CD4-positive, alpha-beta memory T cell (primary cell): ENCODE data around the gene HDAC5. TPM values are rescaled to one million over a fixed set of nuclear protein-coding genes. Genes with fewer than 3 reads are reported as not detected.

Experiments used
- CTCF ChIA-PET: fragments of 350-600 bp; sonication (Branson Sonifier 250); formaldehyde crosslinking; loops from one replicate; lab custom pipeline; 2021; ENCODE audit warnings: inconsistent platforms; ENCODE audit not compliant: partially characterized antibody; lab: Charles Lee
- POLR2A ChIA-PET: fragments of 350-600 bp; sonication (Branson Sonifier 250); formaldehyde crosslinking; loops from one replicate; lab custom pipeline; 2021; ENCODE audit not compliant: partially characterized antibody; lab: Charles Lee
- DNase-seq, 5 donors: peaks; one replicate each; pipeline versions ENCODE4 v3.0.0 to v3.0.0-alpha.2; 2020 to 2022; ENCODE audit warnings: mixed read lengths in 1 of 5
- H3K27ac ChIP-seq: one replicate; pipeline ENCODE4 v1.7.0; 2013; ENCODE audit warnings: low read depth, low read length
- H3K27me3 ChIP-seq: 2 replicates; pipeline ENCODE4 v1.7.0; 2013; ENCODE audit warnings: mild to moderate bottlenecking, low read length, moderate library complexity; ENCODE audit not compliant: insufficient read depth
- H3K36me3 ChIP-seq: 2 replicates; pipeline ENCODE4 v1.7.0; 2013; ENCODE audit warnings: mild to moderate bottlenecking, low read length, moderate library complexity; ENCODE audit not compliant: insufficient read depth
- H3K4me1 ChIP-seq: 2 replicates; pipeline ENCODE4 v1.7.0; 2013; ENCODE audit warnings: mild to moderate bottlenecking, low read length, moderate library complexity; ENCODE audit not compliant: insufficient read depth
- H3K4me3 ChIP-seq, 2 donors: one replicate each; pipeline ENCODE4 v1.7.0; 2013; ENCODE audit warnings: low read length in 2 of 2, mild to moderate bottlenecking in 1 of 2
- H3K9me3 ChIP-seq, 2 donors: one replicate each; pipeline ENCODE4 v1.7.0; 2013; ENCODE audit warnings: low read length in 2 of 2, control low read depth in 1 of 2; ENCODE audit not compliant: control insufficient read depth in 1 of 2
- H3K27ac Mint-ChIP-seq, 7 donors: one replicate each; pipeline ENCODE4 v1.8.0; 2020 to 2021; ENCODE audit warnings: mixed read lengths in 7 of 7, mild to moderate bottlenecking in 6 of 7, inconsistent platforms in 3 of 7, moderate library complexity in 3 of 7
- H3K27me3 Mint-ChIP-seq, 2 donors: one replicate each; pipeline ENCODE4 v1.8.0; 2020 to 2021; ENCODE audit warnings: mixed read lengths in 2 of 2
- H3K36me3 Mint-ChIP-seq, 2 donors: one replicate each; pipeline ENCODE4 v1.8.0; 2020 to 2021; ENCODE audit warnings: mixed read lengths in 2 of 2, inconsistent platforms in 1 of 2, mild to moderate bottlenecking in 1 of 2
- H3K4me1 Mint-ChIP-seq, 4 donors: one replicate each; pipeline ENCODE4 v1.8.0; 2020 to 2021; ENCODE audit warnings: mixed read lengths in 4 of 4, mild to moderate bottlenecking in 1 of 4
- H3K4me3 Mint-ChIP-seq, 8 donors: one replicate each; pipeline ENCODE4 v1.8.0; 2020 to 2021; ENCODE audit warnings: mixed read lengths in 8 of 8, mild to moderate bottlenecking in 7 of 8, moderate library complexity in 6 of 8, inconsistent platforms in 3 of 8
- H3K9me3 Mint-ChIP-seq, 8 donors: one replicate each; pipeline ENCODE4 v1.8.0; 2020 to 2021; ENCODE audit warnings: mixed read lengths in 8 of 8, mild to moderate bottlenecking in 5 of 8, inconsistent platforms in 3 of 8, moderate library complexity in 1 of 8
- intact Hi-C: fragments of 100-400 bp; cut with micrococcal nuclease; formaldehyde crosslinking; loops from one replicate; pipeline ENCODE4 v1.15.1; 2023
- polyA plus RNA-seq, 2 donors: library from polyadenylated mRNA; unstranded; fragments of 300-500 nt; fragmentation: Illumina TruSeq; gene quantifications; one replicate each; pipeline ENCODE4 v1.2.3, GENCODE V29; 2021
- total RNA-seq, 2 experiments: library from RNA; stranded (reverse); gene quantifications; one replicate each; pipeline ENCODE4 v1.2.3, GENCODE V29; 2021

HDAC5 gene
- total and polyA plus RNA-seq, 4 experiments from 2014 or later, result 12.8 to 74.2 (median 52.8) TPM

DNA sequence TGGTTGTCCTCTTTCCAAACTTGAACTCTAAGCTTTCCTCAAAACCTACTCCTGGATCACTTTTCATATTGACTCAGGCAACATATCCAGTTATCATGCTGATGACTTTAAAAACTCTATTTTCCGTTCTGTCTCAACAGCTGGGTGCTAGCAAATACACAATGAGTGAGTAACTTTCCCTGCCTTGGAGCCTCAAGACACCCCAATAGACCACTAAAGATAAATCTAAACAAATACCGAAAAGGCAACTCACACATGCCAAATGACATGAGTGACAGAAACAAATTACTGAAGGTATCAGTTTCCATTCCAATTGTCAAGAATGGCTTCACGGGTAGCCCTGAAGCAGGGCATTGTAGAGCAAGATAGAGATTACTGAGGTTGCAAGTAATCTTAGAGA lies 93.0 kb downstream of the HDAC5 start:
- Mint-ChIP-seq H3K4me3 (no peak overlapping the region), H3K36me3 (peaks cover 25 to 28% of the 10 kb centered on the region in 2 donors), H3K4me1 (peaks cover 5 to 14% (median 9%) of the 10 kb centered on the region in 4 donors), H3K27me3 (no peaks in the 10 kb centered on the region), H3K27ac (peak overlapping the region in 1 of 7 donors; percentile 25), H3K9me3 (no peaks in the 10 kb centered on the region)
- intact Hi-C loops, result no loop called here
- Histone ChIP-seq H3K4me1 (peaks cover 6% of the 10 kb centered on the region), H3K27me3 (no peaks in the 10 kb centered on the region), H3K4me3 (no peak overlapping the region), H3K27ac (no peak overlapping the region), H3K9me3 (no peaks in the 10 kb centered on the region), H3K36me3 (no peaks in the 10 kb centered on the region)
- no peak for DNase-seq
- ChIA-PET POLR2A (interaction anchor here (1.2 kb wide), 1 partner anchor 22 kb away, joined by 3 read pairs; no protein-coding TSS in a partner anchor), CTCF (interaction anchor here (1.0 kb wide), 1 partner anchor 11 kb away, joined by 5 read pairs; no protein-coding TSS in a partner anchor)

DNA sequence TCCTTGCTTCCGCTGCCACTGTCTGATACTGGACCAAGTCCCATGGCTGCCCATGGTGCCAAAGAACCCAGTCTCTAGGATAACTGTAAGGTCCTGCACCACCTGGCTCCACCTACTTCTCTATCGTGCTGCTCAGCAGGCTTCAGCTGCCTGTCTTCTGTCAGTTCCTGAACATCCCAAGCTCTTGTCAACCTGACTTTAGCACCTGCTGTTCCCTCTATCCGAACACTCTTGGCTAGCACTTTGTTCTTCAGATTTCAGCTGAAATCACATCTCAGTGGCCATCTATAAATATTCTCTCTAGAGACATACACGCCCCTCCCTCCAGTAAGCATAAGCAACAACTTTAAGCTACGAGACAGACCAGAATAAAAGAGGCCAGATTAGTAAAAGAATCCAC lies 93.7 kb downstream of the HDAC5 start:
- ChIA-PET POLR2A (interaction anchor here (1.2 kb wide), 1 partner anchor 21 kb away, joined by 3 read pairs; no protein-coding TSS in a partner anchor), CTCF (interaction anchor here (0.7 to 2.3 kb wide), 3 partner anchors 11 to 86 kb away, joined by 5 to 8 read pairs (median 7); no protein-coding TSS in a partner anchor)
- no peaks in the 10 kb centered on the region for H3K27me3 Mint-ChIP-seq
- no peaks in the 10 kb centered on the region for H3K36me3 ChIP-seq
- intact Hi-C loops, result no loop called here
- H3K27ac Mint-ChIP-seq, result peak overlapping the region in 4 of 7 donors; percentile 15 to 80 (median 40)
- peaks cover 5 to 14% (median 9%) of the 10 kb centered on the region in 4 donors for H3K4me1 Mint-ChIP-seq
- peaks cover 25 to 28% of the 10 kb centered on the region in 2 donors for H3K36me3 Mint-ChIP-seq
- no peaks in the 10 kb centered on the region for H3K27me3 ChIP-seq
- H3K9me3 Mint-ChIP-seq, result no peaks in the 10 kb centered on the region
- no peaks in the 10 kb centered on the region for H3K9me3 ChIP-seq
- no peak overlapping the region for H3K4me3 ChIP-seq
- no peak overlapping the region for H3K4me3 Mint-ChIP-seq
- peaks cover 6% of the 10 kb centered on the region for H3K4me1 ChIP-seq
- no peak overlapping the region for H3K27ac ChIP-seq
- no peak for DNase-seq

Other genes with a start within 250 kb of the HDAC5 start
- 1 to 10 TPM; 2.1 to 3.0 TPM for gene MPP2, start 216.1 kb downstream of the HDAC5 start, total RNA-seq
- gene MPP2, start 216.1 kb downstream of the HDAC5 start, polyA plus RNA-seq, result 1 to 10 TPM in 1 of 2 donors, under 1 TPM in 1; 0.10 to 1.0 TPM
- gene PPY, start 181.2 kb downstream of the HDAC5 start, total RNA-seq, result not detected
- not detected for gene PPY, start 181.2 kb downstream of the HDAC5 start, polyA plus RNA-seq
- not detected for gene PYY, start 169.7 kb downstream of the HDAC5 start, total RNA-seq
- not detected for gene PYY, start 169.7 kb downstream of the HDAC5 start, polyA plus RNA-seq
- gene NAGS, start 119.0 kb downstream of the HDAC5 start, total RNA-seq, result 1 to 10 TPM; 2.7 to 3.2 TPM
- gene NAGS, start 119.0 kb downstream of the HDAC5 start, polyA plus RNA-seq, result 1 to 10 TPM in 1 of 2 donors, under 1 TPM in 1; 0.45 to 1.7 TPM
- gene TMEM101, start 108.7 kb downstream of the HDAC5 start, total RNA-seq, result 10 to 100 TPM; 27.3 to 30.0 TPM
- 10 to 100 TPM; 22.7 to 33.6 TPM for gene TMEM101, start 108.7 kb downstream of the HDAC5 start, polyA plus RNA-seq
- 10 to 100 TPM; 35.3 to 37.4 TPM for gene LSM12, start 57.0 kb downstream of the HDAC5 start, total RNA-seq
- gene LSM12, start 57.0 kb downstream of the HDAC5 start, polyA plus RNA-seq, result 10 to 100 TPM; 55.6 to 74.0 TPM
- gene G6PC3, start 52.9 kb downstream of the HDAC5 start, total RNA-seq, result 10 to 100 TPM; 10.6 to 11.8 TPM
- 10 to 100 TPM; 15.6 to 17.9 TPM for gene G6PC3, start 52.9 kb downstream of the HDAC5 start, polyA plus RNA-seq
- gene HROB, start 18.3 kb upstream of the HDAC5 start, total RNA-seq, result under 1 TPM; 0.36 to 0.64 TPM
- under 1 TPM; 0.25 to 0.43 TPM for gene HROB, start 18.3 kb upstream of the HDAC5 start, polyA plus RNA-seq
- gene ASB16, start 47.1 kb upstream of the HDAC5 start, total RNA-seq, result not detected
- gene ASB16, start 47.1 kb upstream of the HDAC5 start, polyA plus RNA-seq, result under 1 TPM in 1 of 2 donors, not detected in 1; 0.14 TPM
- gene TMUB2, start 63.3 kb upstream of the HDAC5 start, total RNA-seq, result 10 to 100 TPM; 45.4 to 47.9 TPM
- 10 to 100 TPM; 35.3 TPM for gene TMUB2, start 63.3 kb upstream of the HDAC5 start, polyA plus RNA-seq
- gene ATXN7L3, start 76.2 kb upstream of the HDAC5 start, total RNA-seq, result 100 to 1,000 TPM; 123 to 128 TPM
- gene ATXN7L3, start 76.2 kb upstream of the HDAC5 start, polyA plus RNA-seq, result 10 to 100 TPM in 1 of 2 donors, 1 to 10 TPM in 1; 5.8 to 17.7 TPM
- 100 to 1,000 TPM; 245 to 264 TPM for gene UBTF, start 96.0 kb upstream of the HDAC5 start, total RNA-seq
- gene UBTF, start 96.0 kb upstream of the HDAC5 start, polyA plus RNA-seq, result 10 to 100 TPM; 12.2 to 69.7 TPM
- not detected for gene SLC4A1, start 144.5 kb upstream of the HDAC5 start, total RNA-seq
- not detected for gene SLC4A1, start 144.5 kb upstream of the HDAC5 start, polyA plus RNA-seq
- under 1 TPM in 1 of 2 experiments, not detected in 1; 0.19 TPM for gene RUNDC3A, start 185.0 kb upstream of the HDAC5 start, total RNA-seq
- gene RUNDC3A, start 185.0 kb upstream of the HDAC5 start, polyA plus RNA-seq, result under 1 TPM in 1 of 2 donors, not detected in 1; 0.28 TPM
- 10 to 100 TPM; 91.2 to 94.4 TPM for gene SLC25A39, start 201.2 kb upstream of the HDAC5 start, total RNA-seq
- gene SLC25A39, start 201.2 kb upstream of the HDAC5 start, polyA plus RNA-seq, result 100 to 1,000 TPM; 116 to 140 TPM
- gene GRN, start 221.7 kb upstream of the HDAC5 start, total RNA-seq, result 10 to 100 TPM; 49.5 to 50.0 TPM
- 10 to 100 TPM; 45.9 to 69.2 TPM for gene GRN, start 221.7 kb upstream of the HDAC5 start, polyA plus RNA-seq
- under 1 TPM; 0.52 to 0.72 TPM for gene FAM171A2, start 240.2 kb upstream of the HDAC5 start, total RNA-seq
- gene FAM171A2, start 240.2 kb upstream of the HDAC5 start, polyA plus RNA-seq, result under 1 TPM in 1 of 2 donors, not detected in 1; 0.13 TPM